Pons (tissue), 1 donor: Measurements from ENCODE around the gene MICOS13.

ENCODE experiments used
- DNase-seq: peaks from one replicate; pipeline ENCODE4 v3.0.0-alpha.2; 2016; ENCODE audit warnings: low spot score

MICOS13 gene

GRCh38 chr19:5667751-5668271, 12.5 kb downstream of the MICOS13 start:
- DNase-seq: no peak

DNA sequence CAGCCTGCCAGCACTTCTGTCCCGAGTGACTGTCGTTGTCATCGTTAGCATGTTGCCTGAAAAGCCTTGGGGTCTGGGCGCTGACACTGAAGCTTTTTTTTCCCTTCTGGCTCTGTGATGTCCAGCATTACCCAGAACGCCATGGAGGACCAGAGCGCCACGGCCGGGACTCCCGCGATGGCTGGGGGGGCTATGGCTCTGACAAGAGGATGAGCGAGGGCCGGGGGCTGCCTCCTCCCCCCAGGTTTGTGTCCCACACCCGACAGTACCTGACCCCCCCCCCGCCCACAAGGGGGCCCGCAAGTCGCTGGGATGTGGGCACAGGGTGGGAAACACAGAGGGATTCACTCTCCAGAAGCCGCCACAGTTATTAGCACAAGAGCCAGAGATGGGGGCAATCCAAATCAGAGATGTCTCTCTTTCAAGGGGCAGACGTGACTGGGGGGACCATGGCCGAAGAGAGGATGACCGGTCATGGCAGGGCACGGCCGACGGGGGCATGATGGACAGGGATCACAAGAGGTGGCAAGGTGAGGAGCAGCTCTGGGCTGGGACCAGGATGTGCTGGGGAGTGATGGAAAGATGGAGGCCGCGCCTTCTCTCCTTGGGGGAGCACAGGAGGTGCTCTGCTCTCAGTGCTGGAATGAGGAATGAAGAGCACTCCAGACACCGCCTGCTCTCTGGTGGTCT, 13.2 kb downstream of the MICOS13 start:
- no peak for DNase-seq

GRCh38 chr19:5665781-5666513, 14.4 kb downstream of the MICOS13 start:
- DNase-seq: no peak

DNA sequence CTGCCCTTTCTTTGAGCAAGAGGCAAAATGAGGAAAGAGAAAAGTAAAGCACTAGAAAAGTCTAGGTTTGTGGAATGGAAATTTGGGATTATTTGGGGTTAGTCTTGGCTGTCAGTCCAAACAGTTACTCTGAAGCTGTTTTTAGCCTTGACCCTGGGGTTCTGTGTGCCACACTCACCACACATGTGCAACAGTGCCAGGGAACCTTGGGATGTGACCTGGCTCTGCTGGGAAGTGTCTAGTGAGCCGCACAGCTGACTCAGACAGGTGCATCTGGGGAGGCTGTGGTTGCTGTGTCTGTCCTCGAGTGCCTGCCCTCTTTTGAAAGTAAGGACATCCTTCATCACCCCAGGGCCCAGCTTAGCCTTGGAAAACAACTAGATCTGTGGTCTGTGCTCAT, 15.8 kb downstream of the MICOS13 start:
- no peak for DNase-seq

GRCh38 chr19:5663904-5664303, 16.4 kb downstream of the MICOS13 start:
- no peak for DNase-seq

DNA sequence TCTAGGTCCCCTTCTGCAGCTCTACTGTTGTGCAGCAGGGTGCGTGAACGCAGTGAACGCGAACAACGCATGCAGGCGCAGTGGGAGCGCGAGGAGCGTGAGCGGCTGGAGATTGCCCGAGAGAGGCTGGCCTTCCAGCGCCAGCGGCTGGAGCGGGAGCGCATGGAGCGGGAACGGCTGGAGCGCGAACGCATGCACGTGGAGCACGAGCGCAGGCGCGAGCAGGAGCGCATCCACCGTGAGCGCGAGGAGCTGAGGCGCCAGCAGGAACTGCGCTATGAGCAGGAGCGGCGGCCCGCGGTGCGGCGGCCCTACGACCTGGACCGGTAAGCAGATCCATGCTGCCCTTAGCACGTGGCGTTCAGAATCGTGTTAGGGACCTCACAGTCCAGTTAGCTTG, 18.8 kb downstream of the MICOS13 start:
- DNase-seq: no peak

GRCh38 chr19:5655412-5655811, 24.9 kb downstream of the MICOS13 start:
- DNase-seq: no peak

DNA sequence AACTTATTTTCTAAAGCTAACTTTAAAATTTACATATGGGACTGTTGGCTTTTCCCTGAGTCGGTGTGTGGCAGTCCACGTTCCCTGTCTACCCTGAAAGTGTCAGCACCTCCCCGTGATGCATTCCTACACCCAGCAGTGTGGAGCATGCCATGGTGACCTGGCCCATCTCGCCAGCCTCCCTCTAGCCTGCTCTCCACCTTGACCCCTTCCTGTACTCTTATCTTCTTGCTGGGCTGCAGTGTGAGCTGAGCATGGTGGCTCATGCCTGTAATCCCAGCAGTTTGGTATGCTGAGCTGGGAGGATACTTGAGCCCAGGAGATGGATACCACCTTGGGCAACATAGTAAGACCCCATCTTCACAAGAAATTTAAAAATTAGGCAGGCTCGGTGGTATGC, 25.4 kb downstream of the MICOS13 start:
- no peak for DNase-seq

- no peak for DNase-seq
Measured at GRCh38 chr19:5652261-5652660, 28.1 kb downstream of the MICOS13 start.

DNA sequence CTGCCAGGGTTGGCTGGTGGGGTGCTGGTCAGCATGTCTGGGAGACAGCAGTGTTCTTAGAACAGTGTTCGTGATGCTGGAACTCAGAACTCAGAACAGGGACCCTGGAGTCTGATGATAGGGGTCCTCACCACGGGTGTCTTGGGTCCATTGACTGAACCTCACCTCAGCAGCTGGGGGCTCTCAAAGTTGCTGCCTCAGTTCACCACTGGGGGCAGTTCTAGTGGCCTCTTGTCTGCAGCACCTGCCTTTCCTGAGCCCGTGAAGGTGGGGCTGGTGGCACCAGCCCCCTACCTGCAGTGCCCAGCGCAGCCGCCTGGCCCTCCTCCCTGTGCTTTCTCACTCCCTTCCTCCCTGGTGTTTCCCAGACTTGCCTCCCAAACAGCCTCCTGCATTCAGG, 29.0 kb downstream of the MICOS13 start:
- DNase-seq: no peak

DNA sequence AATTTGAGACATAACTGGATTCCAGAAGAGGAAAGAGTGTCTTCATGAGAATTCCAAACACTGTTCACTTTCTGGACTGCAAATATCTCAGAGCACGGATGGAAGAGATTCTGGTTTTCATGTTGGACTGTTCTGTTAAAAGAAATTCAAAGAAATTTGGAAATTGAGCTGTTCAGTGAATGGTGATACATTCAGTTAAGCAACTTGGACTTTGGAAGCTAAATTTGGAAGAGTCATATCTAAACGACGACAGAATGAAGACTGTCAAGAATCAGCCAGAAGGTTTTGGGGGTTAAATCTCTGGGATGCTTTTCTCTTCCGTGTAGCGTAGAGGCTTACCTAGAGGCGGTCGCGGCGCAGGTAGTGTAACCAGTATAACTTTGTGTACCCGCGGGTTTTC, 31.9 kb downstream of the MICOS13 start:
- no peak for DNase-seq

GRCh38 chr19:5646703-5647102, 33.6 kb downstream of the MICOS13 start:
- DNase-seq: no peak

GRCh38 chr19:5645409-5645808, 34.9 kb downstream of the MICOS13 start:
- DNase-seq: no peak

DNA sequence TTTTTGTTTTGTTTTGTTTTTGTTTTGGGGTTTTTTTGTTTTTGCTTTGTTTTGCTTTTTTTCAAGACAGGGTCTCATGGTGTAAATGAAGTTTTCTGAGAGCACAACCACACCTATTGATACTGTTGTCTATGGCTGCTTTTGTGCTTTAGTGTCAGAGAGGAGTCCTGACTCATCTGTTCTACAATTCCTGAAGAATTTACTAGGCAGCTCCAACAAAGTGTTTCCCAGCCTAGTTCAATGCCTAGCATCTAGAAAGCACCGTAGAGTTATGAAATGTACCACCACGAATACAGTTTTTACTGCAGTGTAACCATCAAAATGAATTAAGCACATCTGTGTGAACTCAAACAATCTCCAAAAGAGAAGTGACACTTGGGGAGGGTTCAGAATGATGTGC, 36.3 kb downstream of the MICOS13 start:
- DNase-seq: no peak

GRCh38 chr19:5643060-5643459, 37.3 kb downstream of the MICOS13 start:
- no peak for DNase-seq

DNA sequence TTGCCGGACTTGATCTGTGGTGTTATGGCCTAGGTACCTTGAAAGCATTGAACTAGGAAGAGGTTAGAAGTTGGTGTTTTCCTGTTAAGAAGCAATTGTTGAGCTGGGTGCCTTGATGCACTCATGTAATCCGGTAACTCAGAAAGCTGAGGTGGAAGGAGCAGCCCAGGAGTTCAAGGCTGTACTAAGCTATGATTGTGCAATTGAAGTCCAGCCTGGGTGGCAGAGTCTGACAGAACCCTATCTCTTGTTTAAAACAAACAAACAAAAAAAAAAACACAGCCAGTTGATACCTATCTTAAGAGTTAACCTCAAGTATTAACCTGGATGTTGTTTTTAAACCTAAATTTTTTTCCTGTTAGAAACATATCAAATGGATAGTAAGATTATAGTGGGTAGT, 38.1 kb downstream of the MICOS13 start:
- no peak for DNase-seq

DNA sequence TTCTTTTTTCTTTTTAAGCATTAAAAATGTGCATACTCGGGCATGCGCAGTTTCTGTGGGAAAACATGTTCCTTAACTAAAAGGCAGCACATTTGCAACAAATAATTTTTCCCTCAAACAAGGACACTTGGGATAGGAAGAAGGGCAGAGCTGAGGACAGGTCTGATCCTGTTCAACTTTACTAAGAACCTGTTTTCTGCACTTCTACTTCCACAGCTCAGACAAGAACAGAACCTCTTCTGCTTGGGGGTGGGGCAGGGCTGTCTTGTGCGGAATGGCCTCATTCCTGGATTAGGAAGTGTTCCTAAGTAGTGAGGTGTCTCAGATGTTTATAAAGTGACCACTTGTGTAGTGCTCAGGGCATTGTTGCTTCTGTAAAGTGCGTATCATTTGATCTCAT, 39.1 kb downstream of the MICOS13 start:
- no peak for DNase-seq

- no peak for DNase-seq
Measured at GRCh38 chr19:5637971-5638370, 42.3 kb downstream of the MICOS13 start.

DNA sequence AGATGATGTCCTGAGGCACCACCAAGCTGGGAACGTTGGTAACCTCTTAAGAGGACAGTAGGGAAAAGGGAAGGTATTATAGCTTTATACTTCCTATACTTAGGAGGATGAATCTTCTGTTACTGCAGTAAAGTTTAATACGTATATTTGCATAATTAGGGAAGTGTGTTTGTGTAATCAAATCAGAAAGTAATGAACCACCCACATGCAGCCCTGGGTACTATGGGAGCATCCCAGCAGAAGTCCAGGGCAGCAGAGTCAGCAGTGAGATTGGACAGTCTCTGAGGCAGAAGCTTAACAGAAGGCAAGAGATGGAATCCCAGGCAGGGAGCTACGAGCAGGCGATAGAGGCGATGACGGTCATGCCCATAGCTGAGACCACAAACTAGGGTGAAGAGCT, 44.9 kb downstream of the MICOS13 start:
- no peak for DNase-seq

DNA sequence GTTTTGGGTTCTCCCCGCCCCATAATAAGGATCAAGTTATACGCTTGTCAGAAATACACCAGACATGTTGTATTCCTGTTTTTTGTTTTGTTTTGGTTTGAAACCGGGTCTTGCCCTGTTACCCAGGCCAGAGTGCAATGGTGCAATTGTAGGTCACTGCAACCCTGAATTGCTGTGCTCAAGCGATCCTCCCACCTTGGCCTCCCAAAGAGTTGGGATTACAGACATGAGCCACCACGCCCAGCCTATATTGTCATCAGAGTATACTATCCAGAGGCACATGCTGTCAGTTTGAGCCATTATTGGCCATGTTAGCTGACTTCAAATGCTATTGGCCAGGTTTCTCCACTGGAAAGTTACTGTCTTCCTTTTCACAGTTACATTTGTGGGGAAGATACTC, 47.7 kb downstream of the MICOS13 start:
- no peak for DNase-seq

- no peak for DNase-seq
Measured at GRCh38 chr19:5632241-5632612, 48.1 kb downstream of the MICOS13 start.

- DNase-seq: no peak
Measured at GRCh38 chr19:5631567-5632240, 48.6 kb downstream of the MICOS13 start.

DNA sequence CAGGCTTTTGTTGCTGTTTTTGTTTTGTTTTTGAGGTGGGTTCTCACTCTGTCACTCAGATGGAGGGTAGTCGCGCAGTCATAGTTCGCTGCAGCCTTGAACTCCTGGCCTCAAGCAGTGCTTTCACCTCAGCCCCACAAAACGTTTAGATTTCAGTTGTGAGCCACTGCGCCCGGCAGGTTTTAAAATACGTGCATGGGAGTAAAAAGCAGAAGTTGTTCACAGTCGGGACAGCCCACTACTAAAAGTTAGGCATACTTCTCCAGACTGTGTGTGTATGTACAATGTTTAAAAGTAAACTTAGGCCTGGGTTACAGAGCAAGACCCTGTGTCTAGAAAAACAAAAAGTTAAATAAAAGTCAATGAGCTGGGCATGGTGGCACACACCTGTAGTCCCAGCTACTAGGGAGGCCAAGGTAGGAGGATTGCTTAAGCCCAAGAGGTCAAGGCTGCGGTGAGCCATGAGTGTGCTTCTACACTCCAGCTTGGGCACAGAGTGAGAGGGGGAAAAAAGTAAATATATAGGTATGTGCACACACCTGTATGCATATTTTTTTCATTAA, 51.3 kb downstream of the MICOS13 start:
- DNase-seq: no peak
